Measurements from ENCODE around the gene DCDC1.

DCDC1 gene

GRCh38 chr11:31231601-31232000 lies 137.9 kb downstream of the DCDC1 start:
- DNase-seq, result no peak

DNA sequence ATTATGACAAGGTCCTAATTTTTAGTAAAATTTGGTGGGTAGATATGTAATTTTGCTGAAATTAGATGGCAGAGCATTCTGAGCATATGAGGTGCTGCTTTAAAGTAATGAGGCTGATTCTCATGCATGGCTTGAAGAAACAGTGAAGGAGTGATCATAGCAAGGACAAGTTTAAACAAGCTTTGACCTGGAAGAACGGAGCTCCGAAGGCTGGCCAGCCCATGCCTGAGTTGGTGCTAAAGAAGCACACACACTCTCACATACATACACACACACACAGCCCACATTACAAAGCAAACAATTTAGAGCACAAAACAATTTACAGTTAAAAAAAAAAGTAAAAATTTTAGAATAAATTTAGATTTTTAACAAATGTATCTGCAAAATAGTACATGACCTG lies 150.7 kb downstream of the DCDC1 start:
- DNase-seq, result no peak

GRCh38 chr11:31214372-31214771 lies 155.2 kb downstream of the DCDC1 start:
- no peak for DNase-seq

DNA sequence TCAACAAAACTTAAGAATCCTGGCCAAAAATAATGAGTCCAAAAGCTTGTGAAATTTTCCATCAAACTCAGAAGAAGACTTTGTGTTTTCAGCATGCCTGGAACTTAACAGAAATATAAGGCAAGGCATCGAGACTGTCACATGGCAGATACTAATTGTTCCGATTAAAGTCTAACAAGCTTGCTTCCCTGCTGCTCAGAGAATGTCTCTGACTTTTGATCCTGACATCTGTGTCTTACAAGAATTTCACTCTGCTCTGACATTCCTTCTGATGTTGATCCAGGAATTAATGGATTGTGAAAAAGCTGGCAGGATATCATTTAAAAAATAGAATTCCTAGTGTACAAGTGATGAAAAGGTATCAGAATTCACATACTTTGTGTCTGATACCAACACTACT lies 170.2 kb downstream of the DCDC1 start:
- no peak for DNase-seq

- no peak for DNase-seq
These were observed 195.4 kb downstream of the DCDC1 start for GRCh38 chr11:31173926-31174680.

DNA sequence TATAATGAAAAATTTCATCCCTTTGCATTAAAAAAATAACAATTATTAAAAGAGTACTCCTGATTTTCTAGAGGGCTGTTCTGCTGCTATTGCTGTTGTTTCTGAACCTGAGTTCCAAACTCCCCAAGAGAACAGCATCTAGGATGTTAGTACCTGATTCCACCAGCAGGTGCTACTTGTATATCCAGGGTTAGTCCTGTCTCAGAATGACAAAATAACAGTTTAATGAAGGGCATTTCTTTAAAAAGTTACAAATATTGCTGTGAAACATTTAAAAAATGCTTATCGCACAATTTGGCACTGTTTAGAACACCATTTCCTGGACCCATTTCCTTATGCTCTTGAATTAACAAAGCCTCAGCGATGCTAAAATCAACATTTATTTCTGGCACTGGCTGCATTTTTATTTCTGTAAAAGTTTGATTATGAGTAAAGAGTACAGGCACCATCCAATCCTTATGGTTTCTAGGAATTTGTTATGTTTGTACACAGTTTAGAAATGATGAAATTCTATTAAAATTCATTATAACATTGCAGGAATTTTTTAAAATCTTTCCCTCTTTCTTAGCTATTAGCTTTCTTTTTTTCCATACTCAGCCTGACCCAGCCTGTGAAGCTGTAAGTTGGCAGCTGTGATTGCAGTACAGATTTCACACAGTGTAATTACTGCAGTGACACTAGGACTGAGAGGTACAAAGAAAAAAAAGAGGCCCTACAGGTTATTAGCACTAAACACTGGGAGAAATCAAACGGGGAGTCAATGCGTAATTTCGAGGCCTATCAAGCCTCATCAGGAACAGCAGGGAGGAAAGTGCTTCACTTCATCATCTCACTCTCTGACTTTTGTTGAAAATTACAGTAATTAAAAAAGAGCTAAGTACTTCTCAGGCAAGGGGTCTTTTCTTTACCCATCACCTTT lies 208.8 kb downstream of the DCDC1 start:
- DNase-seq, result no peak

DNA sequence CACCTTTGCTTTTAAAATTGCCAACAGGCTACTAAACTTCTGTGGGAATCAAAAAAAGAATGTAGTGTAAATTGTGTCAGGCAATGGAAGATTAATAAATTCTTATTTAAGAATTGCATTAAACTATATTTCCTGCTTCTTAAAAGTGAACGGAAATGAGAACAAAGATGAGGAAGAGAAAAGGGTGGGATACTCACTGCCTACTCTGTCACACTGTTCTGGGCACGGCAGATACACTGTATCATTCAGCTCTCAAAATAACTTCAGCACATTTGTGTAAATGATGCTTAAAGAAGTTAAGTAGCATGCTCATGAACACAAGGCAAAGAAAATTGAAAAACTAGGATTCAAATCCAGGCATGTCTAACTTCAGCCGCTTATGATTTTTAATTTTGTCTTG lies 218.7 kb downstream of the DCDC1 start:
- DNase-seq, result no peak

GRCh38 chr11:31150011-31150410 lies 219.5 kb downstream of the DCDC1 start:
- no peak for DNase-seq

- DNase-seq, result no peak
These were observed 227.8 kb downstream of the DCDC1 start for GRCh38 chr11:31141789-31142188.

GRCh38 chr11:31139479-31139878 lies 230.1 kb downstream of the DCDC1 start:
- no peak for DNase-seq

- DNase-seq, result no peak
These were observed 236.8 kb downstream of the DCDC1 start for GRCh38 chr11:31132531-31133421.

DNA sequence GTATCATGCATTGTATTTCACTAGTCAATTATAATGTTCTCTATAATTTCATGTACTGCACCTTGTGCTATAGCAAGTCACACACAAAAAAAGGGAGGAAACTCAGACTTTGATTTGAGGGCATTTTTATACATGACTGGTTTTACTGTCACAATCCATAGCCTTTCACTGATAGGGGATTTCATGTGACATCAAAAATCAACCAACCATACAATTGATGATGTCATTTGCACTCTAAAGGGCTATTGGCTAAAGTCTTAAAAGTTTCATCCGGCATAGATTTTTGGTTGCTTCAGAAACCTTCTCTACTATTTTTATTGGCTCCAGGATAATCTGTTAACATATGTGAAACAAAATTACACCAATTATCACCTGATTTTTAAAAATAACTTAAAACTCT lies 237.8 kb downstream of the DCDC1 start:
- no peak for DNase-seq

GRCh38 chr11:31127290-31127689 lies 242.2 kb downstream of the DCDC1 start:
- no peak for DNase-seq

GRCh38 chr11:31120428-31120827 lies 249.1 kb downstream of the DCDC1 start:
- no peak for DNase-seq

DNA sequence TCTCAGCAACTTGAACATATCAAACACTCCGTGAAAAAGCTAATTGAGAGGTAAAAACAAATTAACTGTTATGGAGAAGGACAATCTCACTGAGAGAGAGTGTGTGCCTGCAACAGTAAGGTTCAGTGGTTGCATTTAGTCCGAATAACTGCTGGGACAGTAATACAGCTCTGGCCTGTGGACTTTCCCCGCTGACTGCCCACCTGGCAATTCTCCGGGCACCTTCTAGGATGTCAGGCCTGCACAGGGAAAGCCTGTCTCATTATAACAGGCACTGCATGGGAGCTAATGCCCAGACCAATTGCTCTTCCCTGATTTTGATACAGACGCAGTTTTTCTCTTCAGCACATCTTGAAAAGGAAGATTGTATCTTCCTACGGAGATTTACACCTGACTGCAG lies 251.0 kb downstream of the DCDC1 start:
- no peak for DNase-seq

- DNase-seq, result no peak
These were observed 252.5 kb downstream of the DCDC1 start for GRCh38 chr11:31117038-31117437.

DNA sequence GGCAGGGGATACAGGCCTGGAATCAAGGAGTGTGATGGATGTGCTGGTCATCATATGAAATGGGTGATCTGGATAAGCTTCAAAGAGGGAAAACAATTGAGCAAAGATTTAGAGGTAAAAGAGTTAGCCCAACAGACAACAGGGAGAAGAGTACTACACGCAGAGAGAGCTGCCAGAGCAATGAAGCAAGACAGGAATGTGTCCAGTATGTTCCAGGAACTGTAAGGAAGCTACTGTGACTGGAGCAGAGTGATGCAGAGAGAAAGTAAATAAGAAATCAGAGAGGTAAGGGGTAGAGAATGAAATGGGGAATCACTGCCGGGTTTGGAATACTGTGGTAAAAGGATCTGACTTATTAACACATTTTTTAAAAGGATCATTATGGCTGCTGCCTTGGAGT lies 255.1 kb downstream of the DCDC1 start:
- no peak for DNase-seq

DNA sequence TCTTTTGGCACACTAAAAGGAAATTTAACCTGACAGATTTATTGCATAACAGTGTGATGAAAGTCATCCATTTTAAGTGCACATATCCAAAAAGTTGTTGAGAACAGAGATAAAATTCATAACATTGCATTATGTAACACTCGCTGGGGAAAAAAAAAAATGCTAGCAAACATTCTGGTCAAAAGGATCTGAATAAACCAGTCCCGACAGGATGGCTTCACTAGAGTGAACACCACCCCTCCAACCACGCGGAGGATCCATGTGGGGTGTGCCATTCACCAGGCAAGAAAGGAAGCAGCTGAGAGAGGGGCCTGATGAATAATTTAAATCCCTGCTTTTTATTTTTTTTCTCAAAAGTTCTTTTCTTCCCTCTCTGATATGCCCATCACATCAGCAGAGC lies 258.7 kb downstream of the DCDC1 start:
- no peak for DNase-seq

DNA sequence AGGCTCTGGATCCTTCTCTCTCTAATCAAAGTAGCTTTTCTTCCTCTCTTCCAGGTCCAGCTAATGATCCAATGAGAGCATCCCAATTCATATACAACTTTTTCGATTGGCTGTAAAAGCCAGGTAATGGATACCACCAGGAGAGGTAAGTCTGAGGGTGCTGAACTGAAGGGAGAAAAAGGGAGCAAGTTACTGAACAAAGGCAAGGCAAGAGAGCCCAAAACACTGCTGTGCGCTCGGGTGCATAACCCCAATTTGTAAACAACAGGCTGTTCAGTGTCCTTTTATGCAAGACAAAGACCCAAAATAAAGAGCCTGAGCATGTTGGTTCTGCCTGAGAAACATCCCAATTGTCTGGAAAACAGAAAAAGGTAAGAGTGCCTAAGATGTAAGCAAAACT lies 260.1 kb downstream of the DCDC1 start:
- DNase-seq, result no peak

- DNase-seq, result no peak
These were observed 261.9 kb downstream of the DCDC1 start for GRCh38 chr11:31107649-31108048.

- peak; percentile 43 for DNase-seq
These were observed 262.5 kb downstream of the DCDC1 start for GRCh38 chr11:31106968-31107576.

DNA sequence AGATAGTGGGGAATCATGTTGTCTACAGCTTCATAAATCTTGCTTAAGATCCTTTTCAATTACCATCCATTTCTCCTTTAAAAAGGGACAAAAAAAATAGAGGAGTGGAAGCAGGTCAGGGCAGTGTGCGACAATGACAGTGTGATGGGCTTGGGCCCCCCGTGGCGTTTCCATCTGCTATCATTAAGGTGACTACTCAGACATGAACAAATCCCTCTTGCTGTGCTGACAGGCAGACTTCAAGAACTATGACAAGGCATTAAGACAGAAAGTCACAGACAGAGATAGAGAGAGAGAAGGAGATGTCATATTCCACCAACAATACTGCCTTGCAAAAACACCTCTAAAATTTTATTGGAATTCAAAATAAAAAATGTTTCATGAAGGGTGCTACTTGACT lies 263.2 kb downstream of the DCDC1 start:
- DNase-seq, result no peak

- no peak for DNase-seq
These were observed 266.7 kb downstream of the DCDC1 start for GRCh38 chr11:31102875-31103274.

Measured in femur (tissue), 1 donor.